Measurements from ENCODE around the gene ANKRD34B.

ANKRD34B gene

DNA sequence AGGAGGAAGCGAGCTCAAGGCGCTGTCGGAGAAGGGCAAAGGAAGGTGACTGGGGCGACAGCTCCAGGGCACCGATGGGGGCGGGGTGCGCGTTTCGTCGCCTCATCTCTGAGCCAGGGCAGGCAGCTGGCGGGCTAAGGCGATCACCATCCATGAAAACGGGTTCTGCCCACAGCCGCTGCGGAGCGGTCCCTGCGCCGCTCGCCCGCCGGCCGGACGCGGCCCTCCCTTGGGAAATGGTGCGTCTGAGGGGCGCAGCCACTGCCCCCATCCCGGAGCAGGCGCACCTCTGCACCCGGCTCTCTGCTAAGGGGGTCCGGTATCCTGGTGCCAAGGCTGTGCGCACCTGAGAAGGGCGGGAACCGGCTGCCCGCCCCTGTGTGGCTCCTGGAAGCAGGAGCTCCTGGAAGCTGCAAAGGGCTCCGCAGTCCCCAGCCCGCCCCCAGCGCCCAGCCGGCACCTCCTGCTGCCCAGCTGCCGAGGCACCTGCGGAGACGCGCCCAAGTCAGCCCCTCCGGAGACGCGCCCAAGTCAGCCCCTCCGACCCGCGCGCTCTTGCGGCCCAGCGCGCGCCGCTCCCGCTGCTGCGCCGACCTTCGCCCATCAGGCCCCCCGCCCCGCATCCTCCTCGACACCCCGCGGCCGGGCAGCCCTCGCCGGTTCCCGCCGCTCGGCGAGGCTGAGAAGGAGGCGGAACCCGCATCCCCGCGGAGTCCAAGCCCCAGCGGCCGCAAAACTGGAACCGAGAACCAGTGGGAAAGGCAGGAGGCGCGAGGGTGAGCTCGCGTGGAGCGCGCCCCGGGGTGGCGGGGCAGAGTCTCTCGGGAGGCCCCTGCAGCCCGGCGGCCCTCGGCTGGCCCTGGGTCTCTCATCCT is 757 bp downstream of the ANKRD34B start:
- no peak for DNase-seq

DNA sequence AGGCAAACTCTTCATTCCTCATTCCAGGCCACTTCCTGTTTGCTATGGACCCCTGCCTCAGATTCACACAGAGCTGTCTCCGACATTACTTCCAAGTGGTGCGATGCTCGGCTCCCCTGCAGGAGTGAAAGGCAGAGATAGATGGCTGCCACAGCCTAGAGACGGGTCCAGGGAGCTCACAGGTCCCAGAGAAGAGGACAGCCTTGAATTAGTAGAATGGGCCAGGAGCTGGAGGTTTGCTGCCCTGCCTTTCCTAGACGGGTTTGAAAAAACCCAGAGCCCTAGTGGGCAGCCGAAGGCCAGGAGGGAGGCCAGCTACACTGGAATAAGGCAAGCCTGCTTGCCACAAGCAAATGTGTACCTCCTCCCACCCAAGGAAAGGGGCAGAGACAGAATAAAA is 1.8 kb downstream of the ANKRD34B start:
- DNase-seq = no peak

DNA sequence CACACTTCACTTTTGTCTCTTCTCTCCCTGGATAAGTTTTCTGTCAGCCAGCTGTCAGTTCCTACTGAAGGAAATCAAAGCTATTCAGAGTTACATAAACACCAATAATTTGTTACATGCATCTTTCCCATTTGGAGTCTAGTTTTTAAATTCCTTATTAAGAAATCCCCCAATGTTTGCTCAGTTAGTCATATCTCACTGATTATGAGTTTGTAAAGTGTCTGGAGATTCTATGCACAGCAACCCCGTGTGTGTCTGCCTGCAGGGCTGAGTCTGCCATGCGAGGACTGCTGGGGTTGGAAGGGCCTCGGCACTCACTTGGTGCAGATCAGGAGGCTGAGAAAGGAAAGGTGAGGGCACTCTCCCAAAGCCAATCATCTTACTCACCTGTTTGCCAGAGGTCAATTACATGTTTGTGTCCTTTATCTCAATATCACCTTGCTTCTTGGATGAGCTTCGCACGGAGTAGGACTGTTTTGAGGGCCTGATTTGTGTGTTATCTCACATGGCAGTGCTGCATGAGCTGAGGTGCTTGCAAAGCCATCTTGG is 3.3 kb downstream of the ANKRD34B start:
- DNase-seq = no peak

DNA sequence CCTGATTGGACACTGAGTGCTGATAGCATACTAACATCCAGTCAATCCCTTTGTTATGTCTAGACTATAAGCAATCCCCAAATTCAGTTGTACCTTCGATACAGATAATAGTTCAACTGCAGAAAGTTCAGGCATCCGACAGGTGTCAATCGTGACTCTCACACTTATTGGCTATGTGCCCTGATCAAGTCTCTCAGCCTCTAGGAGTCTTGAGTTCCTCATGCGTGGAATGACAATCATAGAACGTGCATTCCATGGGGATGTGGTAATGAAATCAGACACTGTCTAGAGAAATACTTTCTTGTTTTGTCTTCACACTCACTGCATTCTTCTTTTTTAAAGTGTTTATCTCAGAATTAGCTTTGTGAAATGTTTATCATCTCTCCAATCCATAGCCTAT is 4.8 kb downstream of the ANKRD34B start:
- no peak for DNase-seq

DNA sequence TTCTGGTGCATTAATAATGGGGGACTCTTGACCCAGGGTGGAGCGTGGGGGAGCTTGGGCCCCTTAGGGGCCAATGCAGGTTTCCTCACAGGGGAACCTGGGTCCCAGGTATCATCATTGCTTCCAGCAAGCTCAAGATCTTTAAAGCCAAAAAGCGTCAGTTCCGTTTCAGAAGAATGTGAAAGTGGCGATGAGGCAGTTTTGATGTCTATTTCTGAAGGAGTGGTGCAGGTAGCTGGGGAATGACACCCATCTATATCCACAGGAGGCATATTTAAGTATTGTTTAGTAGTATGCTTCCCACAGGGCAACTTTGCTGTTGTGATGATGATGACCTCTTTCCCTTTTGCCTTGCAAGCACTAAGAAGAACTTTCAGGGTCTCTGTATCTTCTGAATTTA is 10.8 kb downstream of the ANKRD34B start:
- no peak for DNase-seq

DNA sequence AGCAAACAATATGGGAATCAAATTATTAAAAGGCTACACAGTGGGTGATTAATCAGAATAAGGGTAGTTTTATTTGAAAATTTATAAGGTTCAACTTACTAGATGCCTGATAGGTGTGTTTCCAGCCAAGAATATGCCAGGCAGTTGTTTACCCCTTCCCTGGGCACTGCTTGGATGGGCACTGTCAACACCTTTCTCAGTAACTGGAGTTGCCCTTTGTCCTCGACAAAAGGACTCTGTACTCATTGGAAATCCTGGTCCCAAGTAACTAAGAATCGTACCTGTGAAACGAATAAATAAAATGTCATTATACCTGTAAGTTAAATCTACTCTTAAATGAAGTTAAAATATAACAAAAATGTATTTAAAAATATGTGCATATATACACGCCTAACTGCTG is 15.0 kb downstream of the ANKRD34B start:
- no peak for DNase-seq

DNA sequence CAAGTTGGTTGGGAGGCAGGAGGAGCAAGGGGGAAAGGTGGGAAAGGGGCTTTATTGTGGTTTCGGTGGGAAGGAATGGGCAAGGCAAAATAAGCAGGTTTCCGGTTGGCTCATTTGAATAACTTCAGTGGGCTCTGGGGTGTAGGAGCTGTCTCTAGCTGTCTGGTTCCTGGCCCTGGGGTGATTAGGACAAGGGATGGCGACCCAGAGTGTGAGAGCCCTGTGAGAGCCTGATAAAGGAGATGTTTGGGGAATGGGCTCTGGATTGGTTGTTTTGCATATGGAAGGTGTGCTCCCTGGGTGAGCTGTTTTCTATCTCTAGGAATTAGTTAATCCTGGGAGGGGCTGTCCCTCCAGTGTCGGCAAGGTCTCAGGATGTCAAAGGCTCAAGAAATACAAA is 15.4 kb downstream of the ANKRD34B start:
- DNase-seq = no peak

DNA sequence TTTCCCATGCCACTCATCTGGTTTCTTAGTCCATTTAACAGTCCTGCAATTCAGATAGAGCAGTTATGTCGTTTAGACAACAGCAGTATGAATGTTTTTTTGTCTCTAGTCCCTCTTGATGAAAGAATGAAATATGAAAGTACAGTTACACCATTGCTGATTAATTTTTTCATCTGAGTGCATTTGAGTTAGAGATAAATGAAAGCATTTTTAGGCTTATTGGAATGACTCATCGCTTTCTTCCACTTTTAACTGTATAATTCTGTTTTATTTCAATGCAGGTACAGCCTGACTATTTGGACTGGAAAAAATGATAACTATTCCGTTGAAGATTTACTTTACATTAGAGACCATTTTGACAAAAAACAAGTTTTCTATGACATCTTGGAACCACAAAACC is 28.7 kb downstream of the ANKRD34B start:
- DNase-seq = no peak

DNA sequence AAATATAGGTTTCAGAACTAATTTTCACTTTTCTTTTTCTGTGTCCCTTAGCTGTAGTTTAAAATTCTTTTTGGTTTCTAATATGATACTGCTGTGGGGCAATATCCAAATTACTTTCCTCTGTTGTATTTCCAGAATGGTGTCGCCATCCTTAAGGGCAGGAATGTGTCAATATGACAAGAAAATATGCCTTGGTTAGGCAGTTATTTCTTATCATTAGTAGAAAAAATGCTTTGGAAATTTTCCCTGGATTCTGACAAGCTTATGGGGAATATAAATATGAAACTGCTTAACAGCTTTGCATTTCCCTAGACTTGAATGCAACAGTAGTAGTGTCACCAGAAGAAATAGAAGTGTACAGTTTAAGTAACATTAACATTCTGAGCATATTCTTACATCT is 29.4 kb downstream of the ANKRD34B start:
- DNase-seq = no peak

DNA sequence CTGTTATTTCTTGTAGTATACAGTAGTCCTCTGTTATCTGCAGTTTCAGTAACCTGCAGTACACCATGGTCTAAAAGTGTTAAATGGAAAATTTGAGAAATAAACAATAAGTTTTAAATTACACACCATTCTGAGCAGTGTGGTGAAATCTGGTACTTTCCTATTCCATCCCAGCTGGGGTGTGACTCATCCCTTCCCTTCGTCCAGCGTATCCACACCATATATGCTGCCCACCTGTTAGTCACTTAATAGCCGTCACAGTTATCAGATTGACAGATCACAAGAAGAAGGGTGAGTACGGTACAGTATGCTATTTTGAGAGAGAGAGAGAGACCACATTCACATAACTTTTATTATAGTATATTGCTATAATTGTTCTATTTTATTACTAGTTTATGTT is 53.3 kb downstream of the ANKRD34B start:
- no peak for DNase-seq

DNA sequence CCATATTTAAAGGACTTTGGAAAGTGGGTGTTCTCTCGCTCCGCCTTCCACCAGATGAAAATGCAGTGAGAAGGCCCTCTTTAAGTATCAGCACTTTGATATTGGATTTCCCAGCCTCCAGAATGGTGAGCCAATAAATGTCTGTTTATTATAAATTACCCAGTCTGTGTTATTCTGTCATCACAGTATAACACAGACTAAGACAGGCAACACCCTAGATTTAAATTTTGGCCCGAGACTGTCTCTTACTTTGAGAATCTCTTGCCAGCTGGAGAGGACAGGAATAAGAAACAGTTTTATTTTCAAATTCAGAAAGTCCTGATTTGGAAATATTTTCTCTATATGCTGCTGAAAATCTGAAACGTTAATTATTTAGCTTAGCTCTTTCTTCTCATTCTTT is 60.7 kb downstream of the ANKRD34B start:
- no peak for DNase-seq

DNA sequence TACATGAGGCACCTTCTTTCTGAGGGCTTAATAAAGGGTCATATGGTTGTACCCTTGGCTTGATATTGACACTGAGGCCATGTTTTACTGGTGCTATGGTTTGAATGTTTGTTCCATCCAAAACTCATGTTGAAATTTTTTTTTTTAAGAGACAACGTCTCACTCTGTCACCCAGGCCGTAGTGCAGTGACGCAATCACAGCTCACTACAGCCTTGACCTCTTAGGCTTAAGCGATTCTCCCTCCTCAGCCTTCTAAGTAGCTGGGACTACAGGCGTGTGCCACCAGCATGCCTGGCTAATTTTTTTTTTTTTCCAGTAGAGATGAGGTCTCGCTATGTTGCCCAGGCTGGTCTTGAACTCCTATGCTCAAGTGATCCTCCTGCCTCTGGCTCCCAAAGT is 61.2 kb downstream of the ANKRD34B start:
- DNase-seq = no peak

DNA sequence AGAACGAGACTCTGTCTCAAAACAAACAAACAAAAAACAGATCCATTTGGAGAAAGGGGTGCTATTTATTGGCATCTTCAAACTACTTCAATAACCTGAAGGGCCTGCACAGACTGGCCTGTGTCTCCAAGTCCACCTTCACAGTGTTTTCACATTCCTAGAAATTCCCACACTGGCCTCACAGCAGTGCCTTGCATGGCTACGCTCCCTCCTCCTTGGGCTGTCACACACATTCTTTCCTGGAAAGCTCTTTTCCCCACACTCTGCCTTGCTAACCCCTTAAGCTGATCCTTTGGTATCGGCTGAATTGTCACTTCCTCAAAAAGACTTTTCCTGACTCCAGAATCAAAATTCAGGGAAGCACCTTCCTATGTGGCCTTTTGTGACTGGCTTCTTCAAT is 62.4 kb downstream of the ANKRD34B start:
- no peak for DNase-seq

Measured in activated CD4-positive, alpha-beta T cell treated with anti-CD3 and anti-CD28 coated beads, Interleukin-2, amount 50 U/mL, for 4 hours (primary cell).